SH-SY5Y (cell line): ENCODE measurements around the gene ZNF808.

Experiments used
- GATA2 ChIP-seq: IDR thresholded peaks from 2 replicates; pipeline ENCODE4 v1.6.1; 2011; ENCODE audit warnings: mild to moderate bottlenecking, low read depth, low read length
- GATA3 ChIP-seq: IDR thresholded peaks from 2 replicates; pipeline ENCODE4 v1.6.1; 2011; ENCODE audit warnings: low read depth, mild to moderate bottlenecking, low read length, moderate library complexity

DNA sequence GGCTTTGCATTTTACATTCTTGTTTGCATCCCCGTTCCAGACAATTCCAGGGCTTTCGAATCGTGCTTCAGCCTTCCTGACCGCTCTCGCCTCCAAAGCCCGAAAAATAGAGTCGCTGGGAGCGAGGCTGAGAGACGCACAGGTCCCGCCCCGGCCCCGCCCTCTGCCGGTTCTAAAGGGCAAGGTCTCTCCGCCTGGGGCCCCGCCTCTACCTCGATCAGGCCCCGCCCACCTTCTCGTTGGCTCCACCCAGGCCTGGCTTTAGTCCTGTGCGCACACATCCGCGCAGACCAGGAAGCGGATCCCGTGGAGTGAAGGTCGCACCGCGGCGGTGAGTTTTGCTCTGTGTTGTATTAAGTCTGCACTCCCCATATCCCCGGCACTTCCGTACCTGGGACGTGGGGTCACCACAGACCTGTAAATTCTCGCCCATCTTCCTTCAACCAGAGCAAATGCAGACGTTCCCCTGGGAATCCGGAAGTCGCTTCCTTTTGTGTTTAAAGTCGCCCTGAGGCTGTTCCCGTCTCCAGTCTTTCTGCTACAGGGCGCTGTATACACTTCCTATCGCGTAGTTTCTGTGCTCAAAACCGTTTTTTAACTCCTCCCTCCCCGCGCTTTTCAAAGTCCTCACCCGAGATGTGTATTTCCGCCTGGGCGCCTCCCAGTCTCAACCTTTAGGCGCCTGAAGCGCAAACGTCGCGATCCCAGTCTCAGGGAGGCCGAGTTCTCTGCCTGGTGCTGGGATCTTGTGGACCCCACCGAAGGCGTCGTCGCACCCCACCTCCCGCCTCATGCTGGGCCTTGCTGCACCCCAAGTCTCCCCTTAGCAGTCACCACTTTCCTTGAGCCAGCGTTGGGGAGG is 42.8 kb downstream of the ZNF808 start, which contains the start of gene ZNF701:
- no peak for TF ChIP-seq GATA2
- TF ChIP-seq GATA3, result no peak
